BJ (cell line): ENCODE data around the gene NHERF1. TPM values are rescaled to one million over a fixed set of nuclear protein-coding genes. Genes with fewer than 3 reads are reported as not detected.

Experiments
- CTCF ChIA-PET: fragments of 350-600 bp; formaldehyde crosslinking; extraction: SDS; loops from one replicate; lab custom pipeline; 2021; ENCODE audit warnings: antibody characterized with exemption, inconsistent platforms; lab: Yijun Ruan, JAX
- POLR2A ChIA-PET: fragments of 300-600 bp; sonication (Branson Sonifier 250); formaldehyde crosslinking; extraction: SDS; loops from one replicate; lab custom pipeline; 2021; ENCODE audit warnings: antibody characterized with exemption; lab: Charles Lee
- DNase-seq: peaks from one replicate; pipeline ENCODE4 v3.0.0-alpha.2; 2011; ENCODE audit warnings: low read depth
- H3K27me3 ChIP-seq: 2 replicates; pipeline ENCODE4 v1.6.0; 2011; ENCODE audit warnings: low read length; ENCODE audit not compliant: control insufficient read depth, insufficient read depth
- H3K36me3 ChIP-seq: 2 replicates; pipeline ENCODE4 v1.5.1; 2011; ENCODE audit warnings: low read length; ENCODE audit not compliant: control insufficient read depth, insufficient read depth
- H3K4me3 ChIP-seq: 2 replicates; pipeline ENCODE4 v1.5.1; 2011; ENCODE audit warnings: low read depth, mild to moderate bottlenecking, control low read depth, low read length
- polyA plus RNA-seq: library from polyadenylated mRNA; depleted of rRNA; stranded (reverse); fragments of >200 nt; gene quantifications from 2 replicates; pipeline ENCODE4 v1.2.3, GENCODE V29; 2011
- TF ChIP-seq, protein P1 (sequence below): IDR thresholded peaks from 2 replicates; pipeline ENCODE4 v1.5.1; 2011; ENCODE audit warnings: low read depth, mild to moderate bottlenecking, control low read depth, inconsistent platforms, low read length, moderate library complexity; ENCODE audit not compliant: insufficient read depth

NHERF1 gene
- polyA plus RNA-seq, 1 experiment: 16.3 TPM

DNA sequence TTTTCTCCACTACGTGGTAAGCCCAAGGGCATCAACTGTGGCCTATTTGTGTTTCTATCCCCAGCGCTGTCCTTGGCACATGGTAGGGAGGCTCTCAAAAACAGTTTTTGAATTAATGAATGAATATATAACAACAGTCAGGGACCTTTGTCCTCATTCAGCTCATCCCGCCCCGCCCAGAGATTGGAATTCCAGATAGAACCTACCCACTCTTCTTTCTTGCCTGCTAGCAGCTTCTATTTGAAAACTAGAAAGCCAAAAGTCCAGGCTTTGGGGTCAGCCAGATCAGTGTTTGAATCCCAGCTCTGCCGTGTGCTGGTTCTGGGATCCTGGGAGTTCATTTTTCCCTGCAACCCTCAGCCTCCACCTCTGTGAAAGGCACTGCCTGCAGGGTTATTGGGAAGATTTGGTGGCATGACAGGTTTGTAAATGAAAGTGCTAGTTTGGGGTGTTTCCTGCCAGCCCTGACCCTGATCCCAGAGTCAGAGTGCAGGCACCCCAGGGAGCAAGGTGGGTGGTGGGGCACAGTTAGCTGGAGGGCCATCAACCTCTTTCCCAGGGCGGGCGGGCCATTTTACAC lies 4.5 kb downstream of the NHERF1 start:
- H3K36me3 ChIP-seq: no peaks in the 10 kb centered on the region; the same call in 1 of the 2 replicates
- no peak overlapping the region for H3K4me3 ChIP-seq
- TF ChIP-seq, protein P1, sequence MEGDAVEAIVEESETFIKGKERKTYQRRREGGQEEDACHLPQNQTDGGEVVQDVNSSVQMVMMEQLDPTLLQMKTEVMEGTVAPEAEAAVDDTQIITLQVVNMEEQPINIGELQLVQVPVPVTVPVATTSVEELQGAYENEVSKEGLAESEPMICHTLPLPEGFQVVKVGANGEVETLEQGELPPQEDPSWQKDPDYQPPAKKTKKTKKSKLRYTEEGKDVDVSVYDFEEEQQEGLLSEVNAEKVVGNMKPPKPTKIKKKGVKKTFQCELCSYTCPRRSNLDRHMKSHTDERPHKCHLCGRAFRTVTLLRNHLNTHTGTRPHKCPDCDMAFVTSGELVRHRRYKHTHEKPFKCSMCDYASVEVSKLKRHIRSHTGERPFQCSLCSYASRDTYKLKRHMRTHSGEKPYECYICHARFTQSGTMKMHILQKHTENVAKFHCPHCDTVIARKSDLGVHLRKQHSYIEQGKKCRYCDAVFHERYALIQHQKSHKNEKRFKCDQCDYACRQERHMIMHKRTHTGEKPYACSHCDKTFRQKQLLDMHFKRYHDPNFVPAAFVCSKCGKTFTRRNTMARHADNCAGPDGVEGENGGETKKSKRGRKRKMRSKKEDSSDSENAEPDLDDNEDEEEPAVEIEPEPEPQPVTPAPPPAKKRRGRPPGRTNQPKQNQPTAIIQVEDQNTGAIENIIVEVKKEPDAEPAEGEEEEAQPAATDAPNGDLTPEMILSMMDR: no peak
- no peaks in the 10 kb centered on the region for H3K27me3 ChIP-seq
- CTCF ChIA-PET: interaction anchor here (3.7 kb wide), 1 partner anchor 17 kb away, joined by 16 read pairs; no protein-coding TSS in a partner anchor
- DNase-seq: no peak
- POLR2A ChIA-PET: no interaction called here

DNA sequence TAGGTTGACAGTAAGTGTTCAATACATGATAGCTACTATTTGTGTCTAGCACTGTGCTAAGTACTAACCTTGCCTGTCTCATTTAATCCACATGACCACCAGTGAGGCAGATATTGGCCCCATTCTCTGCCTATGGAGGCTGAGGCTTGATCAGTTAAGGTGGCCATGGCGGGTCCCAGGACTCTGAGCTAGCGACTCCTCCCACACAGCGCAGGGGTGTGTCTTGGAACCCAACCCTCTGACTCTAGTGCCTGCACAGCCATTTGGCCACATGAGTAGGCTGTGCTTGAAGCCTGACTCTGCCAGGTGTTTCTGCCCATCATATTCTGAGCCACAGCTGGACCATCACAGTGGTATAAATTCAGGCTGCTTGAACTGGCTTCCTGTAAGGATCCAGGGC lies 6.4 kb downstream of the NHERF1 start:
- H3K4me3 ChIP-seq: no peak overlapping the region
- no peaks in the 10 kb centered on the region; the same call in 1 of the 2 replicates for H3K36me3 ChIP-seq
- no peak for DNase-seq
- CTCF ChIA-PET: interaction anchor here (1.1 kb wide), 1 partner anchor 9 kb away, joined by 4 read pairs; no protein-coding TSS in a partner anchor
- POLR2A ChIA-PET: no interaction called here
- TF ChIP-seq, protein P1: no peak
- H3K27me3 ChIP-seq: no peaks in the 10 kb centered on the region

DNA sequence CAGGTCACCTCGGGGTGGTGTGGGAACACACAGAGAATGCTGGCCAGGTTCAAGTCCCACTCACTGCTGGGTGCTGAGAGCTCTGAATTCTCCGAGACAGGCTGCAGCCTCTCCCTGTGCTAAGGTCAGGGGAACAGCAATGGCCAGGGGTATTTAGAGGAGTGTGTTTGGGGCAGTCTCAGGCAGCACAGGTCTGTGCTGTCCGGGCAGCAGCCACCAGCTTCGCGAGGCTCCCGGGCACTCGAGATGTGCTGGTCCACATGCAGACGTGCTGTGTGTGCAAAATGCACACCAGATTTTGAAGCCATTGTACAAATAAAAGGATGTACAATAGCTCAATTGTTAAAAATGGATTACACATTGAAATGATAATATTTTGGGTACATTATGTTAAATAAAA lies 7.1 kb downstream of the NHERF1 start:
- Histone ChIP-seq H3K4me3 (no peak overlapping the region), H3K36me3 (no peaks in the 10 kb centered on the region; the same call in 1 of the 2 replicates), H3K27me3 (no peaks in the 10 kb centered on the region)
- POLR2A ChIA-PET: no interaction called here
- TF ChIP-seq, protein P1: no peak
- DNase-seq: no peak
- CTCF ChIA-PET: interaction anchor here (1.5 kb wide), 1 partner anchor 107 kb away, joined by 4 read pairs; no protein-coding TSS in a partner anchor

DNA sequence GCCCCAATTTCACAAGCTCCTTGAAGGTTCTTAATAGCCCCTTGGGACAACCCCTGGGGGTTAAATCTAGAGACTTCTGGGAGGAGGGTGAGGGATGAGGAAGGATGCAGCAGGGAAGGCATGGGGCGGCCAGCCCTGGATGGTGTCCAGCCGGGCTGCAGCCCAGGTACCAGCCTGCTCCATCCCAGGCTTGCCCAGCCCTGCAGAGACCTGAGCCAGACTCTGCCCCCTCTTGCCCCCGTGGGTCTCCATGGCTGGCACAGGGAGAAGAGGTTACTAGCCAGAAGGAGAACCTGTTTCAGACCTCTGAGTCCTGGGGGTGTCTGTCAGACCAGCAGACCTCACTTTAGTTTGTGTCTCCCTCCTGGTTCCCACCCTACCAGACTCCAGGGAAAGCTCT lies 8.5 kb downstream of the NHERF1 start:
- no peak for DNase-seq
- Histone ChIP-seq H3K36me3 (no peaks in the 10 kb centered on the region; the same call in 1 of the 2 replicates), H3K4me3 (no peak overlapping the region), H3K27me3 (no peaks in the 10 kb centered on the region)
- ChIA-PET POLR2A (no interaction called here), CTCF (interaction anchor here (1.5 to 2.6 kb wide), 3 partner anchors 11 to 105 kb away, joined by 4 to 13 read pairs (median 7); no protein-coding TSS in a partner anchor)
- TF ChIP-seq, protein P1: no peak

DNA sequence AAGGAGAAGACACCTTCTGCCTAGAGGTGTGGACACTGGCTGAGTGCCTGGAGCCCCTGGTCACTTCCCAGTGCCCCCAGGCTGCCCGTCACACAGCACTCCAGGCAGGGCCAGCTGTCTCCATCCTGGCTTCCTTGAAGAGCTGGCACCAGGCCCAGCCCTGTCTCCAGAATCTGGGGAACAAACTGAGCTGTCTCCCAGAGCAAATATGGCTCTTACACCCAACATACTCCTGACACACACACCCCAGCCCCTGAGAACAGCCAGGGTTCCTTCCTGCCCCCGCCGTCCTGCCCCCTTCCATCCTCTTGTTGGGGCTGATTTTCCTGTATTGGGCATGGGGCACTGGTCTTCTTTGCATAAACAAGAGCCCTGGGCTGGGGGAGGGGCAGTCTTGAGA lies 9.1 kb downstream of the NHERF1 start:
- POLR2A ChIA-PET: no interaction called here
- H3K4me3 ChIP-seq: no peak overlapping the region
- no peaks in the 10 kb centered on the region; the same call in 1 of the 2 replicates for H3K36me3 ChIP-seq
- CTCF ChIA-PET: interaction anchor here (1.9 to 2.6 kb wide), 3 partner anchors 11 to 13 kb away, joined by 4 to 13 read pairs (median 7); no protein-coding TSS in a partner anchor
- H3K27me3 ChIP-seq: no peaks in the 10 kb centered on the region
- TF ChIP-seq, protein P1: no peak
- no peak for DNase-seq
